HepG2 (cell line): ENCODE measurements around the gene ONECUT2. TPM values are rescaled to one million over a fixed set of nuclear protein-coding genes. Genes with fewer than 3 reads are reported as not detected.

Source experiments
- BCL6 ChIP-seq: IDR thresholded peaks from 2 replicates; pipeline ENCODE4 v1.6.1; 2016; ENCODE audit warnings: missing genetic modification reagents, missing compliant biosample characterization
- EED ChIP-seq: sonication (generic); formaldehyde crosslinking; IDR thresholded peaks from 2 replicates; pipeline ENCODE4 v1.5.0; 2020; ENCODE audit warnings: mild to moderate bottlenecking, missing genetic modification reagents
- ESRRA ChIP-seq: sonication (generic); formaldehyde crosslinking; IDR thresholded peaks from 2 replicates; pipeline ENCODE4 v1.5.1; 2020; ENCODE audit warnings: mild to moderate bottlenecking, low read depth, missing genetic modification reagents
- MIER2 ChIP-seq: IDR thresholded peaks from 2 replicates; pipeline ENCODE4 v1.6.1; 2016; ENCODE audit warnings: missing biosample characterization, missing genetic modification reagents
- MIER3 ChIP-seq: IDR thresholded peaks from 2 replicates; pipeline ENCODE4 v1.6.1; 2016; ENCODE audit warnings: missing compliant biosample characterization, borderline replicate concordance
- PITX1 ChIP-seq: sonication (generic); formaldehyde crosslinking; IDR thresholded peaks from 2 replicates; pipeline ENCODE4 v1.5.1; 2020; ENCODE audit warnings: mild to moderate bottlenecking, missing genetic modification reagents
- PPARG ChIP-seq: conservative IDR thresholded peaks from 2 replicates; pipeline ENCODE4 v1.6.1; 2016; ENCODE audit warnings: missing biosample characterization, missing genetic modification reagents
- YEATS2 ChIP-seq: sonication (generic); formaldehyde crosslinking; IDR thresholded peaks from 2 replicates; pipeline ENCODE4 v1.4.0; 2020; ENCODE audit warnings: missing genetic modification reagents, borderline replicate concordance
- ZFP82 ChIP-seq: sonication (generic); formaldehyde crosslinking; IDR thresholded peaks from 2 replicates; pipeline ENCODE4 v1.5.1; 2020; ENCODE audit warnings: mild to moderate bottlenecking, missing genetic modification reagents, borderline replicate concordance
- ZNF282 ChIP-seq: fragments of 450-650 bp; IDR thresholded peaks from 2 replicates; pipeline ENCODE4 v1.6.1; 2018; ENCODE audit not compliant: partially characterized antibody
- ZNF44 ChIP-seq: sonication (generic); formaldehyde crosslinking; IDR thresholded peaks from 2 replicates; pipeline ENCODE4 v1.5.1; 2020; ENCODE audit warnings: mild to moderate bottlenecking, missing genetic modification reagents
- ZNF484 ChIP-seq: sonication (generic); formaldehyde crosslinking; IDR thresholded peaks from 2 replicates; pipeline ENCODE4 v1.5.1; 2020; ENCODE audit warnings: mild to moderate bottlenecking, low read depth, missing genetic modification reagents, borderline replicate concordance
- ZNF543 ChIP-seq: sonication (generic); formaldehyde crosslinking; IDR thresholded peaks from 2 replicates; pipeline ENCODE4 v1.4.0; 2020; ENCODE audit warnings: mild to moderate bottlenecking, missing genetic modification reagents
- ZNF577 ChIP-seq: sonication (generic); formaldehyde crosslinking; IDR thresholded peaks from 2 replicates; pipeline ENCODE4 v1.4.0; 2020; ENCODE audit warnings: mild to moderate bottlenecking, low read depth, missing genetic modification reagents, borderline replicate concordance
- polyA plus RNA-seq, 8 experiments: library from polyadenylated mRNA; depleted of rRNA in 3 of 8; stranded (reverse) in 7 of 8; unstranded in 1 of 8; fragments of >200 nt; fragmentation: Illumina TruSeq in 4 of 8; extraction: Trizol in 4 of 8; gene quantifications; 2 replicates each; pipeline versions ENCODE4 v1.2.1 to v1.2.3, GENCODE V29; 2011 to 2016; ENCODE audit warnings: low read depth in 4 of 8, missing spikeins in 1 of 8, mixed read lengths in 1 of 8; ENCODE audit not compliant: insufficient read depth in 1 of 8
- total RNA-seq, 5 experiments: library from RNA; depleted of rRNA; stranded (reverse); fragments of >200 nt; fragmentation: Illumina TruSeq; extraction: Trizol; gene quantifications; 2 replicates each; pipeline ENCODE4 v1.2.3, GENCODE V29; 2016; ENCODE audit warnings: low read depth in 1 of 5
- TF ChIP-seq, protein P1 (sequence below): sonication (generic); formaldehyde crosslinking; IDR thresholded peaks from 2 replicates; pipeline ENCODE4 v1.4.0; 2020; ENCODE audit warnings: mild to moderate bottlenecking, missing genetic modification reagents
- TF ChIP-seq, protein P2 (sequence below): sonication (generic); formaldehyde crosslinking; IDR thresholded peaks from 2 replicates; pipeline ENCODE4 v1.8.0; 2022; ENCODE audit warnings: missing genetic modification reagents, low read depth, mild to moderate bottlenecking, borderline replicate concordance
- TF ChIP-seq, protein P3 (sequence below): sonication (generic); formaldehyde crosslinking; IDR thresholded peaks from 2 replicates; pipeline ENCODE4; 2020; ENCODE audit warnings: missing genetic modification reagents, mild to moderate bottlenecking, borderline replicate concordance
- TF ChIP-seq, protein P4 (sequence below): sonication (generic); formaldehyde crosslinking; IDR thresholded peaks from 2 replicates; pipeline ENCODE4 v1.5.0; 2020; ENCODE audit warnings: mild to moderate bottlenecking, missing genetic modification reagents
- TF ChIP-seq, protein P5 (sequence below): sonication (generic); formaldehyde crosslinking; IDR thresholded peaks from 2 replicates; pipeline ENCODE4 v1.8.1; 2023; ENCODE audit warnings: mild to moderate bottlenecking, missing genetic modification reagents
- TF ChIP-seq, protein P6 (sequence below): sonication (generic); formaldehyde crosslinking; IDR thresholded peaks from 2 replicates; pipeline ENCODE4 v1.5.0; 2020; ENCODE audit warnings: mild to moderate bottlenecking, missing genetic modification reagents, moderate library complexity

The ONECUT2 gene
- total and polyA plus RNA-seq, 2 of the 13 experiments (the other 11 are each of a cell fraction or from before 2014, with no cell fraction given), result 3.0 to 3.2 TPM

DNA sequence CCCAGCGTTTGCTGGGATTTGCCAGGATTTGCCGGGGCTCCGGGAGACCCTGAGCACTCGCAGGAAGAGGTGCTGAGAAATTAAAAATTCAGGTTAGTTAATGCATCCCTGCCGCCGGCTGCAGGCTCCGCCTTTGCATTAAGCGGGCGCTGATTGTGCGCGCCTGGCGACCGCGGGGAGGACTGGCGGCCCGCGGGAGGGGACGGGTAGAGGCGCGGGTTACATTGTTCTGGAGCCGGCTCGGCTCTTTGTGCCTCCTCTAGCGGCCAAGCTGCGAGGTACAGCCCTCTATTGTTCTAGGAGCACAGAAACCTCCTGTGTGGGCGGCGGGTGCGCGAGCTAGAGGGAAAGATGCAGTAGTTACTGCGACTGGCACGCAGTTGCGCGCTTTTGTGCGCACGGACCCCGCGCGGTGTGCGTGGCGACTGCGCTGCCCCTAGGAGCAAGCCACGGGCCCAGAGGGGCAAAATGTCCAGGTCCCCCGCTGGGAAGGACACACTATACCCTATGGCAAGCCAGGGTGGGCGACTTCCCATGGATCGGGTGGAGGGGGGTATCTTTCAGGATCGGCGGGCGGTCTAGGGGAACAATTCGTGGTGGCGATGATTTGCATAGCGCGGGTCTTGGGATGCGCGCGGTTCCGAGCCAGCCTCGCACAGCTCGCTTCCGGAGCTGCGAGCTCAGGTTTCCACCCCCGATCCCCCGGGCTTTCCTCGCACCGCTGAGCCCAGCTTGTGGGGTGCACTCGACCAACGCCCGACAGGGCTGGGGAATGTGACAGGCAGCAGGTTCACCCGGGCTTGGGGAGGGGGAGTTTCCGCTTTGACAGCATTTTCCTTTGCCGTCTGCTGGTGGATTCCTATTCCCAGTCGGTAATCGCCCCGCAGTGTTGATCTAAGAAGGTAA, 2.8 kb downstream of the ONECUT2 start (continued):
- TF ChIP-seq, protein P1, sequence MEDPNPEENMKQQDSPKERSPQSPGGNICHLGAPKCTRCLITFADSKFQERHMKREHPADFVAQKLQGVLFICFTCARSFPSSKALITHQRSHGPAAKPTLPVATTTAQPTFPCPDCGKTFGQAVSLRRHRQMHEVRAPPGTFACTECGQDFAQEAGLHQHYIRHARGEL, result no peak
- TF ChIP-seq, protein P2, sequence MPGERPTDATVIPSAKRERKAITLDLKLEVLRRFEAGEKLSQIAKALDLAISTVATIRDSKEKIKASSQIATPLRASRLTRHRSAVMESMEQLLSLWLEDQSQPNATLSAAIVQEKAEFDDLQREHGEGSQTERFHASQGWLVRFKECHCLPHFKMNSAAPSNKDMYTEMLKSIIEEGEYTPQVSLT (CRISPR knock-in tag), result no peak
- TF ChIP-seq PITX1 (peak; percentile 34; the same call in 1 of the 2 replicates), ZFP82 (CRISPR knock-in tag) (no peak), ZNF543 (0 out of 2 replicates have a peak, but pooled peaks have one; percentile 37), MIER2 (peak; percentile 73; the same call in 1 of the 2 replicates), YEATS2 (CRISPR knock-in tag) (0 out of 2 replicates have a peak, but pooled peaks have one; percentile 15), ZNF282 (no peak), BCL6 (peak; percentile 43; the same call in 1 of the 2 replicates), ZNF44 (CRISPR knock-in tag) (0 out of 2 replicates have a peak, but pooled peaks have one; percentile 80), MIER3 (CRISPR knock-in tag) (no peak; the same call in 1 of the 2 replicates), ZNF577 (CRISPR knock-in tag) (no peak), ZNF484 (CRISPR knock-in tag) (no peak), EED (no peak), PPARG (CRISPR knock-in tag) (no peak), ESRRA (CRISPR knock-in tag) (no peak)
- TF ChIP-seq, protein P3, sequence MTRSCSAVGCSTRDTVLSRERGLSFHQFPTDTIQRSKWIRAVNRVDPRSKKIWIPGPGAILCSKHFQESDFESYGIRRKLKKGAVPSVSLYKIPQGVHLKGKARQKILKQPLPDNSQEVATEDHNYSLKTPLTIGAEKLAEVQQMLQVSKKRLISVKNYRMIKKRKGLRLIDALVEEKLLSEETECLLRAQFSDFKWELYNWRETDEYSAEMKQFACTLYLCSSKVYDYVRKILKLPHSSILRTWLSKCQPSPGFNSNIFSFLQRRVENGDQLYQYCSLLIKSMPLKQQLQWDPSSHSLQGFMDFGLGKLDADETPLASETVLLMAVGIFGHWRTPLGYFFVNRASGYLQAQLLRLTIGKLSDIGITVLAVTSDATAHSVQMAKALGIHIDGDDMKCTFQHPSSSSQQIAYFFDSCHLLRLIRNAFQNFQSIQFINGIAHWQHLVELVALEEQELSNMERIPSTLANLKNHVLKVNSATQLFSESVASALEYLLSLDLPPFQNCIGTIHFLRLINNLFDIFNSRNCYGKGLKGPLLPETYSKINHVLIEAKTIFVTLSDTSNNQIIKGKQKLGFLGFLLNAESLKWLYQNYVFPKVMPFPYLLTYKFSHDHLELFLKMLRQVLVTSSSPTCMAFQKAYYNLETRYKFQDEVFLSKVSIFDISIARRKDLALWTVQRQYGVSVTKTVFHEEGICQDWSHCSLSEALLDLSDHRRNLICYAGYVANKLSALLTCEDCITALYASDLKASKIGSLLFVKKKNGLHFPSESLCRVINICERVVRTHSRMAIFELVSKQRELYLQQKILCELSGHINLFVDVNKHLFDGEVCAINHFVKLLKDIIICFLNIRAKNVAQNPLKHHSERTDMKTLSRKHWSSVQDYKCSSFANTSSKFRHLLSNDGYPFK (CRISPR knock-in tag), result no peak
- TF ChIP-seq, protein P4, sequence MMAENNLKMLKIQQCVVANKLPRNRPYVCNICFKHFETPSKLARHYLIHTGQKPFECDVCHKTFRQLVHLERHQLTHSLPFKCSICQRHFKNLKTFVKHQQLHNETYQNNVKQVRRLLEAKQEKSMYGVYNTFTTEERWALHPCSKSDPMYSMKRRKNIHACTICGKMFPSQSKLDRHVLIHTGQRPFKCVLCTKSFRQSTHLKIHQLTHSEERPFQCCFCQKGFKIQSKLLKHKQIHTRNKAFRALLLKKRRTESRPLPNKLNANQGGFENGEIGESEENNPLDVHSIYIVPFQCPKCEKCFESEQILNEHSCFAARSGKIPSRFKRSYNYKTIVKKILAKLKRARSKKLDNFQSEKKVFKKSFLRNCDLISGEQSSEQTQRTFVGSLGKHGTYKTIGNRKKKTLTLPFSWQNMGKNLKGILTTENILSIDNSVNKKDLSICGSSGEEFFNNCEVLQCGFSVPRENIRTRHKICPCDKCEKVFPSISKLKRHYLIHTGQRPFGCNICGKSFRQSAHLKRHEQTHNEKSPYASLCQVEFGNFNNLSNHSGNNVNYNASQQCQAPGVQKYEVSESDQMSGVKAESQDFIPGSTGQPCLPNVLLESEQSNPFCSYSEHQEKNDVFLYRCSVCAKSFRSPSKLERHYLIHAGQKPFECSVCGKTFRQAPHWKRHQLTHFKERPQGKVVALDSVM (CRISPR knock-in tag), result no peak
- TF ChIP-seq, protein P5, sequence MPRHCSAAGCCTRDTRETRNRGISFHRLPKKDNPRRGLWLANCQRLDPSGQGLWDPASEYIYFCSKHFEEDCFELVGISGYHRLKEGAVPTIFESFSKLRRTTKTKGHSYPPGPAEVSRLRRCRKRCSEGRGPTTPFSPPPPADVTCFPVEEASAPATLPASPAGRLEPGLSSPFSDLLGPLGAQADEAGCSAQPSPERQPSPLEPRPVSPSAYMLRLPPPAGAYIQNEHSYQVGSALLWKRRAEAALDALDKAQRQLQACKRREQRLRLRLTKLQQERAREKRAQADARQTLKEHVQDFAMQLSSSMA (CRISPR knock-in tag), result no peak
- TF ChIP-seq, protein P6, sequence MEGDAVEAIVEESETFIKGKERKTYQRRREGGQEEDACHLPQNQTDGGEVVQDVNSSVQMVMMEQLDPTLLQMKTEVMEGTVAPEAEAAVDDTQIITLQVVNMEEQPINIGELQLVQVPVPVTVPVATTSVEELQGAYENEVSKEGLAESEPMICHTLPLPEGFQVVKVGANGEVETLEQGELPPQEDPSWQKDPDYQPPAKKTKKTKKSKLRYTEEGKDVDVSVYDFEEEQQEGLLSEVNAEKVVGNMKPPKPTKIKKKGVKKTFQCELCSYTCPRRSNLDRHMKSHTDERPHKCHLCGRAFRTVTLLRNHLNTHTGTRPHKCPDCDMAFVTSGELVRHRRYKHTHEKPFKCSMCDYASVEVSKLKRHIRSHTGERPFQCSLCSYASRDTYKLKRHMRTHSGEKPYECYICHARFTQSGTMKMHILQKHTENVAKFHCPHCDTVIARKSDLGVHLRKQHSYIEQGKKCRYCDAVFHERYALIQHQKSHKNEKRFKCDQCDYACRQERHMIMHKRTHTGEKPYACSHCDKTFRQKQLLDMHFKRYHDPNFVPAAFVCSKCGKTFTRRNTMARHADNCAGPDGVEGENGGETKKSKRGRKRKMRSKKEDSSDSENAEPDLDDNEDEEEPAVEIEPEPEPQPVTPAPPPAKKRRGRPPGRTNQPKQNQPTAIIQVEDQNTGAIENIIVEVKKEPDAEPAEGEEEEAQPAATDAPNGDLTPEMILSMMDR (CRISPR knock-in tag), result peak; percentile 86
